ENCODE results near the gene CHRM4. TPM values are rescaled to one million over a fixed set of nuclear protein-coding genes. Genes with fewer than 3 reads are reported as not detected.
"Not testable (repeated sequence)": the region's sequence is repeated elsewhere in the genome, so short reads cannot be mapped to it uniquely, and the experiment has no call there.

Gene CHRM4
- total and polyA plus RNA-seq, 2 experiments from 2014 or later = 0.30 TPM; not detected in 1

GRCh38 chr11:46372086-46372485 is 19.5 kb downstream of the CHRM4 start:
- peaks cover 4% of the 10 kb centered on the region for H3K4me1 ChIP-seq (ENCODE audit: insufficient read depth)
- no peak overlapping the region for H3K4me2 ChIP-seq
- 90% methylated on average over 10 of the region's 10 CpGs for whole genome bisulfite sequencing (ENCODE audit: low lambda C conversion rate, missing lambda C conversion rate)
- no peak overlapping the region for H3K4me3 ChIP-seq
- no peak overlapping the region for H3K27ac ChIP-seq
- H3K36me3 ChIP-seq (replicated peaks; ENCODE audit: insufficient read depth, low read depth) = no peaks in the 10 kb centered on the region
- no peaks in the 10 kb centered on the region for H3K27me3 ChIP-seq
- no peaks in the 10 kb centered on the region for H3K9me3 ChIP-seq (ENCODE audit: low read depth)
- TF ChIP-seq EZH2phosphoT487 (IDR thresholded peaks at IDR 0.05; ENCODE audit: low read depth, severe bottlenecking, unreplicated experiment) = no peak
- no peak for TF ChIP-seq EZH2 (IDR thresholded peaks at IDR 0.05; ENCODE audit: borderline replicate concordance)
- TF ChIP-seq, protein P1, sequence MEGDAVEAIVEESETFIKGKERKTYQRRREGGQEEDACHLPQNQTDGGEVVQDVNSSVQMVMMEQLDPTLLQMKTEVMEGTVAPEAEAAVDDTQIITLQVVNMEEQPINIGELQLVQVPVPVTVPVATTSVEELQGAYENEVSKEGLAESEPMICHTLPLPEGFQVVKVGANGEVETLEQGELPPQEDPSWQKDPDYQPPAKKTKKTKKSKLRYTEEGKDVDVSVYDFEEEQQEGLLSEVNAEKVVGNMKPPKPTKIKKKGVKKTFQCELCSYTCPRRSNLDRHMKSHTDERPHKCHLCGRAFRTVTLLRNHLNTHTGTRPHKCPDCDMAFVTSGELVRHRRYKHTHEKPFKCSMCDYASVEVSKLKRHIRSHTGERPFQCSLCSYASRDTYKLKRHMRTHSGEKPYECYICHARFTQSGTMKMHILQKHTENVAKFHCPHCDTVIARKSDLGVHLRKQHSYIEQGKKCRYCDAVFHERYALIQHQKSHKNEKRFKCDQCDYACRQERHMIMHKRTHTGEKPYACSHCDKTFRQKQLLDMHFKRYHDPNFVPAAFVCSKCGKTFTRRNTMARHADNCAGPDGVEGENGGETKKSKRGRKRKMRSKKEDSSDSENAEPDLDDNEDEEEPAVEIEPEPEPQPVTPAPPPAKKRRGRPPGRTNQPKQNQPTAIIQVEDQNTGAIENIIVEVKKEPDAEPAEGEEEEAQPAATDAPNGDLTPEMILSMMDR (IDR thresholded peaks at IDR 0.05; ENCODE audit: poor library complexity) = no peak
- H3K9me2 ChIP-seq (replicated peaks; ENCODE audit: insufficient read depth) = no peaks in the 10 kb centered on the region
- no peak for DNase-seq (ENCODE audit: low spot score)
- no peak overlapping the region for H2AFZ ChIP-seq
- no peaks in the 10 kb centered on the region for H3K79me2 ChIP-seq
- no peaks in the 10 kb centered on the region for H4K20me1 ChIP-seq (ENCODE audit: insufficient read depth, poor library complexity, severe bottlenecking)

DNA sequence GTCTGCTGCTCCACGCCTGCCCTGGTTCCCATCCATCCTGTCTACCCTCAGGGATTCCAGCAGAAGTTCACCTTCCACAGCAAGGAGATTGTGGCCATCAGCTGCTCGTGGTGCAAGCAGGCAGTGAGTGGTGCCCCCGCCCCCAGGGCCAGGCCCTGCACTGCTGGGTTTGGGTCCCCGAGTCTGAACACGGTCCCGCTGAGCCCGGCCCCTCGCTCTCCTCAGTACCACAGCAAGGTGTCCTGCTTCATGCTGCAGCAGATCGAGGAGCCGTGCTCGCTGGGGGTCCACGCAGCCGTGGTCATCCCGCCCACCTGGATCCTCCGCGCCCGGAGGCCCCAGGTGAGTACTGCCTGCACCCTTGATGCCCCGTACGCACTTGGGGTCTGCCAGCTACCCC is 20.3 kb downstream of the CHRM4 start:
- H3K9me3 ChIP-seq (ENCODE audit: low read depth); DNase-seq (ENCODE audit: low spot score); H3K36me3 ChIP-seq (replicated peaks; ENCODE audit: insufficient read depth, low read depth); H3K27ac ChIP-seq; H3K27me3 ChIP-seq; H3K4me1 ChIP-seq (ENCODE audit: insufficient read depth); H3K4me3 ChIP-seq; H3K9me2 ChIP-seq (replicated peaks; ENCODE audit: insufficient read depth); H3K4me2 ChIP-seq; H2AFZ ChIP-seq; H4K20me1 ChIP-seq (ENCODE audit: insufficient read depth, poor library complexity, severe bottlenecking); H3K79me2 ChIP-seq: not testable (repeated sequence)
- WGBS (ENCODE audit: low lambda C conversion rate, missing lambda C conversion rate) = 98% methylated on average over 18 of the region's 19 CpGs

DNA sequence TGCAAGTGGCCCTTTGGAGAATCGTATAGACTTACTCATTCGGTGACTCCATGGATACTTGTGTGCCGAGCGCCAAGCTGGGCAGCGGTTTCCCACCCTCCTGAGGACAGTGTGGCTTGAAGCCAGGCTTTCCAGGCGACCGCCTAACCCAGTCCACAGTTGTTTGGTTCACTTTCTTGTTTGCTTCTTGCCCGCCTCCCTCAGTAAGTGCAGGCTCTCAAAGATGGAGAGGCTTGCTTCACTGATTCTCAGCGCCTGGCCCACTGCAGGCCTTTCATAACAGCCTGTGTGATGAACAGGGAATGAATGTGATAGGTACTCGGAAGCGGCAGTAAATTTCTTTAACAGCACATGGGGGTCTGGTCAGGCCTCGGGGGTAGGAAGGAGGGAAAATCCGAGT is 21.3 kb downstream of the CHRM4 start:
- H3K4me3 ChIP-seq = no peak overlapping the region
- WGBS (ENCODE audit: low lambda C conversion rate, missing lambda C conversion rate) = 94% methylated on average over 13 of the region's 13 CpGs
- H3K27ac ChIP-seq = no peak overlapping the region
- H3K4me2 ChIP-seq = no peak overlapping the region
- no peaks in the 10 kb centered on the region for H3K9me2 ChIP-seq (replicated peaks; ENCODE audit: insufficient read depth)
- H3K79me2 ChIP-seq = no peaks in the 10 kb centered on the region
- H3K4me1 ChIP-seq (ENCODE audit: insufficient read depth) = peaks cover 5% of the 10 kb centered on the region
- H3K27me3 ChIP-seq = no peaks in the 10 kb centered on the region
- DNase-seq (ENCODE audit: low spot score) = no peak
- H2AFZ ChIP-seq = no peak overlapping the region
- H3K9me3 ChIP-seq (ENCODE audit: low read depth) = no peaks in the 10 kb centered on the region
- TF ChIP-seq, protein P1 (IDR thresholded peaks at IDR 0.05; ENCODE audit: poor library complexity) = no peak
- TF ChIP-seq EZH2phosphoT487 (IDR thresholded peaks at IDR 0.05; ENCODE audit: low read depth, severe bottlenecking, unreplicated experiment) (no peak), EZH2 (IDR thresholded peaks at IDR 0.05; ENCODE audit: borderline replicate concordance) (no peak)
- no peaks in the 10 kb centered on the region for H3K36me3 ChIP-seq (replicated peaks; ENCODE audit: insufficient read depth, low read depth)
- no peaks in the 10 kb centered on the region for H4K20me1 ChIP-seq (ENCODE audit: insufficient read depth, poor library complexity, severe bottlenecking)

GRCh38 chr11:46369458-46370152 is 22.0 kb downstream of the CHRM4 start:
- WGBS (ENCODE audit: low lambda C conversion rate, missing lambda C conversion rate) = 66% methylated on average over 25 of the region's 25 CpGs
- Histone ChIP-seq H3K27me3 (no peaks in the 10 kb centered on the region), H4K20me1 (ENCODE audit: insufficient read depth, poor library complexity, severe bottlenecking) (no peaks in the 10 kb centered on the region), H3K9me2 (replicated peaks; ENCODE audit: insufficient read depth) (no peaks in the 10 kb centered on the region), H3K79me2 (no peaks in the 10 kb centered on the region), H3K36me3 (replicated peaks; ENCODE audit: insufficient read depth, low read depth) (no peaks in the 10 kb centered on the region), H3K9me3 (ENCODE audit: low read depth) (no peaks in the 10 kb centered on the region), H2AFZ (no peak overlapping the region), H3K4me3 (no peak overlapping the region), H3K4me2 (no peak overlapping the region), H3K4me1 (ENCODE audit: insufficient read depth) (peaks cover 5% of the 10 kb centered on the region), H3K27ac (no peak overlapping the region)
- DNase-seq (ENCODE audit: low spot score) = peak; percentile 86
- TF ChIP-seq, protein P1 (IDR thresholded peaks at IDR 0.05; ENCODE audit: poor library complexity) = peak; percentile 69
- TF ChIP-seq EZH2phosphoT487 (IDR thresholded peaks at IDR 0.05; ENCODE audit: low read depth, severe bottlenecking, unreplicated experiment) (no peak), EZH2 (IDR thresholded peaks at IDR 0.05; ENCODE audit: borderline replicate concordance) (no peak)

All from hepatocyte (in vitro differentiated cells).